GM18520 (cell line): Measurements from ENCODE around the gene PKIB.
A peak's percentile ranks its signal among the peaks of the same experiment; 100 is the strongest.

Experiments
- ATAC-seq: cut with Tn5 transposase; IDR thresholded peaks from one replicate; pipeline ENCODE4 v1.9.1; 2021; ENCODE audit not compliant: unreplicated experiment

Gene PKIB

GRCh38 chr6:122704066-122704465 lies 93.9 kb downstream of the PKIB start:
- no peak for ATAC-seq

GRCh38 chr6:122709922-122710512 lies 99.8 kb downstream of the PKIB start:
- ATAC-seq: peak; percentile 94

- ATAC-seq: no peak
Observed at GRCh38 chr6:122710908-122711635, 100.9 kb downstream of the PKIB start.

DNA sequence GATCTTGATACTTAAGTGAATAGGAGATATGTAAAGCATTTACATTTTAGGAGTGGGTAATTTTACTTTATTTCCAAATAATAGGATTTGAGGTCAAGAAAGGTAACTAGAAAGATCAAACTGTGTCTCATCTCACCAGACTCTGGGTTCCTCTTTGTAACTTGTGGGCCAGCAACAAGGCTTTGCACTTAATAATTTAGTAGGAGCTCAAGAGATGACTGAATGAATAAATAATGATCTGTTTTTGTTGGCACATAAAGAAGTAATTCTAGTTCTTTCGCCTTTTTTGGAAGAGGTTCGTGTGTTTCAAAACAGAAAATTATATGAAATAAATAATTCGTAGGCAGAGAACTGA lies 101.9 kb downstream of the PKIB start:
- no peak for ATAC-seq

DNA sequence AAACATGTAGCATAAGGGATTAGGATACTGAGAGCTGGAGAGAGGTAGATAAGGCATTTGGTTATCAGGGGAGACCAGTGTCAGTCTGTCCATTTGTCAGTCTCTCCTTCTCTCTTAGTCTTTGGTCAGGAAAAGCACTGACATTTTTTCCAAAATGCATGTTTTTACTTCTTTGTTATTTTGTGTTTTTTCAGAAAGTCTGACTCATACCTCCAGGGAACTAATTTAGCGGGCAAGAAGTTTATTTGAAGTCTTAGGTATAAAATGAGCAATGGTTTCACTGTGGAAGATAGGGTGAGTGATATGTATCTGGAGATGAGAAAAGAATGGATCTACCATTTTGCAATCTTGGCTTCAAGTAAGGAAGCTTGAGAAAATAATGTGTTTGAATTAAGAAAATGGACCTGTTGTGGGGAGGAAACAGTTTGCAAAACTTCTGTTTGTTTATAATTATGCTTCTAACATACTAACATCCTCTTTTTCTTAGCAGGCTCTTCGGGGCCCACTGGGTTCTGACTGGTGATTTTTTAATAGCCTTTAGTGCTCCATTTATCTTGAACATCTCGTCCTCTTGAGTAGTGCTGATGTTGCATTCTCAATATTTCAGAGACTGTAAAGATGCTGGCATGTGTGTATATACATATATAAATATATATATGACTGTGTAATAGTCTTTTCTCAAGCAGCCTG lies 102.4 kb downstream of the PKIB start:
- no peak for ATAC-seq

DNA sequence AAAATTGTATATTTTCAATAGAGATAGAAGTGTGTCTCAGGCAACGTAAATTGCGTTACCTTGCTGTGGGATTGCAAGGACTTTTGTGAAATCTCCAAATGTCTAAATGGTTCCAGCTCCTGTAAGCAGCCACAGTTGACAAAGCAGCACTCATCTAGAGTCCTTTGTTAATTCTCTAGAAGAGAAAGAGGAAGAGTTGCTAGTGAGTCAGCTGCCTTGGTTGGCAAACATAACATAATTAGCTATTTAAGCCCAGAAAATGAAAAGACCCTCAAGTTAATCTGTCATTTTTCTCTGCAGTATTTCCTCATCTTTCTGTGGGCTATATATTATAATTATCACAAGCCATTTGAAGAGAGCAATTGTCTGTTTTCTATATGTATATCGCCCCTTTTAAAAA lies 102.9 kb downstream of the PKIB start:
- no peak for ATAC-seq

DNA sequence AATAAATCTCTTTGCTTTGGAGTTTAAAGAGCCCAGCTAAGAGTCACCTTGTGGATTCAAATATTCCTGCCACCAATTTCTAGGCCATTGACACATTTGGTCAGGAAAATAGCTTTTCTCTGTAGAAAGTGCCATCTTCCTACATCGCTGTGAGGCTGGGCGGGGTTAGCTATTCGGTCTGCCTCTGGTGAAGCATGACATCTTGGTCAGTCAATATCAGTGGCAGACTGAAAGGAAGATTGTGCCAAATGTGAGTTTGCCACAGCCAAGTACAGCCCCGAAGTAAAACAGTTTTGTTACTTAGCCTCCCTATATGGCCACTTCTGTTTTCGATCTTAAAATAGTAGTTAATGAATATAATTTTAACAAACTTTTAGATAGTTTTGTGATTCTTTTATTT lies 103.9 kb downstream of the PKIB start:
- no peak for ATAC-seq

GRCh38 chr6:122715725-122716124 lies 105.5 kb downstream of the PKIB start:
- ATAC-seq: no peak

DNA sequence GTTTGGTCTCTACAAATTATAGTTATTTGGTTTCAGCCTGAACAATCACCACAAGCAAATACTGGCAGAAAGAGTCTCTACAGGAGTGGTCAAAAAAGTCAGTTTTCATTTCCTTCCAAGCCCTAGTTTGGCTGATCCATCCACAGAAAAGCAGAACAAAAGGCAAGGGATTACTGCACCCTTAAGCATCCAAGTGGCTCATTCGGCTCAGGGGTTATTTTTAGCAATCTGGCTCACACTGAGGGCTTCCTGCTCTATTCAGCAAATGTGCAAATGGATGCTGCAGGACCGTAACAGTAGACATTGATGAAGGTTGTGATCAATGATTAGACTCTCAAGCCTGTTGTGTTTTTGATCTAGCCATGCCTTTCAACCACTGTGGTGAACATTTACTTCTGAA lies 107.1 kb downstream of the PKIB start:
- no peak for ATAC-seq

GRCh38 chr6:122718616-122719015 lies 108.4 kb downstream of the PKIB start:
- ATAC-seq: no peak

DNA sequence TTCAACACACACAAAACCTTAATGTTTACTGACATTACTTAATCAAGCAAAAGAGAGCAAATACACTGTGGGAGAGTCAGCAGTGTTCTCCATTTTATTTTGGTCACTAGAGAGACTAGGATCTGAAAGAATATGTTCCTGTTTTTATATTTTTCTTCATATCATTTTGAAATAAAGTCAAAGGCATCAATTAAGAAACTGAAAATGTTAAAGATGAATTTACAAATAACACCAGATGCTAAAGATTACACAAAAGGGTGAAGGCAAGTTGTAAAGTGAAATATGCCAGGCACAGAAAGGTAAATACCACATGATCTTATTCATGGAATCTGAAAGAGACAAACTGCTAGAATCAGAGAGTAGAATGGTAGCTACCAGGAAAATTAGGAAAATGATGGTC lies 109.0 kb downstream of the PKIB start:
- no peak for ATAC-seq

DNA sequence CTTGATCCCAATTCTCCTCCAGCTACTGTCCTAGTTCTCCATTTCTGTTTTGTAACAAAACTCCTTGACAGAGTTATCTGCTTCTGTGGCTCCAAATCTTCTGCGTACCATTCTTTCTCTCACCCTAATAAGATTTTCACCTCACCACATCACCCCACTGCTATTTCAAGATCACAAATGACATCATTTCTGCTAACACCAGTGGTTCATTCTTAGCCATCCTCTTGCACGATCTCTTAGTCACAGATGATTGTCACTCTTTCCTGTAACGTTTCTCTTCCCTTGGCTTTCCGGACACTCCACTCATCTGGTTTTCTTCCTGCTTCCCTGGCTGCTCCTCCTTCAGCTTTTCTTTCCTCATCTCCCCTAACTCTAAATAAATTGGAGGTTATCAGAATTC lies 112.5 kb downstream of the PKIB start:
- ATAC-seq: no peak

GRCh38 chr6:122726649-122727048 lies 116.4 kb downstream of the PKIB start:
- ATAC-seq: no peak

DNA sequence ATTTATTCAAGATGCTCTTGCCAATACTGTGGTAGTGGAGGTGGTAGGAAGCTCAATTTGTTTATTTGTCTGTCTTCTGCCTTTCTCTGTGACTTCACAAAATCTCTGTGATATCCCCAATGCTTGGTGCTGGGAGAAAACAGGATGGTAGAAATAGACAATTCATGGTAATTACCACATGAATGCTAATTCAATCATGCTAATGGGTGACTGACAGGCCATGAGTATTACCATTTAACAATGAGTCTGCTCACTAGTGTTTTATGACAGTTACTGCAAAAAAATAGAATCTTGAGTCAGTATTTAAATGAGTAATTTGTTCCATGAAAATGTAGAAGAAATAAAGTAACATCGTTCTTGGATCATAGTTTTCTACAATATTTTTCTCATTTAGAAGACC lies 117.0 kb downstream of the PKIB start:
- ATAC-seq: no peak

- no peak for ATAC-seq
Observed at GRCh38 chr6:122730334-122730733, 120.1 kb downstream of the PKIB start.

GRCh38 chr6:122730775-122731386 lies 120.7 kb downstream of the PKIB start:
- peak; percentile 38 for ATAC-seq

GRCh38 chr6:122733259-122733658 lies 123.1 kb downstream of the PKIB start:
- no peak for ATAC-seq

DNA sequence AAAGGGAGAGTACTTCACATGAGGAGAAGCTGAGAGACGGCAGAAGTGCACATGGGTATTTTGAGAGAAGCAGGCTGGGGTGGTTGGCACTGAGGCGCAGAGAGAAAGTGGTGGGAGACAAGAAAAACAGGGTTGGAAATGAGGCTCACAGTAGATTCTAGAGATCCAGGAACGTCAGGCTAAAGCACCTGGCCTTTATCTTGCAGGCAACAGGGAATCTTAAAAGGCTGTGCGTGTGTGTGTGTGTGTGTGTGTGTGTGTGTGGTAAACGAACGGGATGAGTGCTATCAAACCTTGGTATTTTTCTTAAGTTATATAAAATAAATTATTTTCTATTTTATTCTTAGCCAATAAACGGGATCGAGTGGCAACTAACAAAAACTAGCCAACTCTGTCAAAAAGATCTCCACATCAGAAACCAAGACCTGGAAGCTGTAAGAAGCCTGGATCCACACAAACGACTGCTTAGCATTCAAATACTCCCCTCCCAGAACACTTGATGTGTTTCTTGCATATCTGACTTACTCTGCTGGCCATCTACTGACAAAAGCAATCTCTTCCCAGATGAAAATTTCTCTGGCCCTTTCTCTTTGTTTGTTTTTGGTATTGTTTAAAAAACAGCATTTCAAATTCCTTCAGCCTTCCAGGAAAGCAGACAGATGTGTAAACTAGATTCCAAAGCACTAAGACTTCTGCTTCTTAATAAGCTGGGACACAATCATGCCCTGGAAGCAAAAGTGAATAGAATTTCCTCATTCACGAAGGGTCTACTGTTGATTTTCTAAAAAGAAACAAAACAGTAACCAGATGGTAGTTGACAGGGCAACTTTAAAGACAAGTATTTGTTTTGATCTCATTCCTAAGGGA lies 124.6 kb downstream of the PKIB start:
- no peak for ATAC-seq

DNA sequence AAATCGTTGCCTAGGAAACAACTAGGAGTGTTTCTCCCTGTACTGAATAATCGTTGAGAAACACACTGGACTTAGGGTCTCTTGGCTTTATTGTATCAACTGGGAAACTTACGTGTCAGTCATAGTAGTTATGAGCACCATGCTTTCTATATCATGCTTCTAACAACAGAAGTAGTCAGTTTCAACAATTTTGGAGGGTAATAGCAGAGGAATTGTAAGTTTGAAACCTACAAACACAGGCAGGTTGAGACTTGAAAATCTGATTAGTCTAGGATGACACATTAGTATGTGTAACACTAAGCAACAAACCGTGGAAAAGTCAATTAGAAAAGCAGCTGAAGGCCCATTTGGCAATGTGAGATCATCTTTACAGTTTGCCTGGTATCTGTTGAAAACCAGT lies 125.4 kb downstream of the PKIB start:
- ATAC-seq: no peak

DNA sequence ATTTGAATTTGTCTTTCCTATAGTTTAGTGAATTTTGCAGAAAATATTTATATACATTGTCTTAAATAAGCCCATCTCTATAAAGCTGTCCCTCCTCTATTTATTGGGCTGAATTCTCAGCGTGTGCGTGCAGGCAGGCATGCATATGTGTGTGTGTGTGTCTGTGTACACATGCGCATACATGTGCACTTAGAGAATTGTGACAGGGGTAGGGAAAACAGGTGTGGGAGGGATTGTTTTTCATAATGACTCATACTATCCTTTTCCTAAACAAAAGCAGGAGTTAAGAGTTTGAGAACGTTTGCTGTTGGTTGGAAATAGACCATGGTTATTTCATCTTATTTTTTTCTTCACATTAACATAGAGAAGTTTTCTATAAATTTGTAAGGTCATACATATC lies 126.0 kb downstream of the PKIB start:
- no peak for ATAC-seq

GRCh38 chr6:122736616-122737015 lies 126.4 kb downstream of the PKIB start:
- no peak for ATAC-seq
